Activated CD4-positive, alpha-beta T cell treated with anti-CD3 and anti-CD28 coated beads, Interleukin-2, amount 10 ng/mL, durations not matched to agents 7 days and 5 days (primary cell): Measurements from ENCODE around the gene LMX1B. TPM values are rescaled to one million over a fixed set of nuclear protein-coding genes. Genes with fewer than 3 reads are reported as not detected.
A peak's percentile ranks its signal among the peaks of the same experiment; 100 is the strongest.
"Not testable (repeated sequence)": the region's sequence is repeated elsewhere in the genome, so short reads cannot be mapped to it uniquely, and the experiment has no call there.

Source experiments
- CTCF ChIA-PET: fragments of 350-600 bp; sonication (Branson Sonifier 250); formaldehyde crosslinking; loops from one replicate; lab custom pipeline; 2021; ENCODE audit warnings: antibody characterized with exemption; lab: Charles Lee
- POLR2A ChIA-PET: fragments of 350-600 bp; sonication (Branson Sonifier 250); formaldehyde crosslinking; loops from one replicate; lab custom pipeline; 2021; ENCODE audit warnings: antibody characterized with exemption; lab: Charles Lee
- DNase-seq: peaks from one replicate; pipeline ENCODE4 v3.0.0-alpha.2; 2020
- H3K27ac Mint-ChIP-seq: one replicate; pipeline ENCODE4 v1.8.0; 2021; ENCODE audit warnings: mild to moderate bottlenecking, moderate library complexity, mixed read lengths
- H3K27me3 Mint-ChIP-seq: one replicate; pipeline ENCODE4 v1.8.0; 2021; ENCODE audit warnings: mixed read lengths
- H3K36me3 Mint-ChIP-seq: one replicate; pipeline ENCODE4 v1.8.0; 2021; ENCODE audit warnings: low read depth, mixed read lengths
- H3K4me1 Mint-ChIP-seq: one replicate; pipeline ENCODE4 v1.8.0; 2021; ENCODE audit warnings: mixed read lengths
- H3K4me3 Mint-ChIP-seq: one replicate; pipeline ENCODE4 v1.8.0; 2021; ENCODE audit warnings: mild to moderate bottlenecking, moderate library complexity, mixed read lengths
- H3K9me3 Mint-ChIP-seq: one replicate; pipeline ENCODE4 v1.8.0; 2021; ENCODE audit warnings: mixed read lengths
- total RNA-seq, 2 experiments: library from RNA; stranded (reverse); gene quantifications; one replicate each; pipeline ENCODE4 v1.2.3, GENCODE V29; 2021

Gene LMX1B
- total RNA-seq: not detected

DNA sequence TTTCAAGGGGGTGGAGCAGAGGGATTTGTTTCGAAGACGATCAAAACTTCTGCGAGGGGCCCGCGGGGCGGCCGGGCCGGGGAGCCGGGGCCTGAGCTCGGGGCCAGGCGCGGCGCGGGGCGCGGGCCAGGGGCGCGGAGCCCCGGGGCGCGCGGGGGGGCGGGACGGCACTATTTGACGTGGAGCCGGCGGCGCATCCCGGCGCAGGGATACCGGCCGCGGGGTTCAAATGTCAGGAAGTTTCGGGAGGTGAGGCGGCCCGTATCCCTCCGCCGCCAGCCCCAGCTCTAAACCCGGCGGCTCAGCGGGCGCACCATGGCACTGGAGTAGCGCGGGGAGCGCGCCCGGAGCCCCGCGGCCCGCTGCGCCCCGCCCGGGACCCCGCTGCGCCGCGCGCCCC is at the start of gene LMX1B:
Gene LMX1B, plus strand, starts transcription at position 278 of the 400 bp plus-strand sequence. CDS start 522 bp downstream, outside the sequence.
- no peak for DNase-seq
- Mint-ChIP-seq H3K27ac (peak within 1 kb of the TSS; percentile 64), H3K36me3 (no peaks in the 10 kb centered on the region), H3K27me3 (peaks cover 78% of the 10 kb centered on the region), H3K9me3 (no peaks in the 10 kb centered on the region), H3K4me3 (peak within 1 kb of the TSS; percentile 50), H3K4me1 (peaks cover 24% of the 10 kb centered on the region)
- ChIA-PET POLR2A (no interaction called here), CTCF (no interaction called here)

DNA sequence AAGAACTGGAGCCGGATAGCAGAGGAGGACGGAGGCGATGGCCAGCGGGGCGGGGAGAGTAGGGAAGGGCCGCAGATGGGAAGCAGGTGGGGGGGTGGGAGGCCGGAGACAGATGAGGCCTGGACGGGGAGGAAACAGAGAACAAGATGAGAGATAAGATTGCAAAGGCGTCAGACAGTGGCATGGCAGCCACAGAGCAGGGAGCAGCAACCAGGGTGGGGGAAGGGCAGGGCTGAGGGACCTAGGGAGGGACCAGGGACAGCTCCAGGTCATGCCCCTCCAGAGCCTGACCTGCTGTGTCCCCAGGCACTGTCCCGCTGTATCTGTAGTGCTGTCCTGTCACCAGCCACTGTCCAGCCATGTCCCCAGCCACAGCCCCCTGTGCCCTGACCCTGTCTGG is 49.6 kb upstream of the LMX1B start:
- H3K27ac Mint-ChIP-seq: no peak overlapping the region
- no peak overlapping the region for H3K4me3 Mint-ChIP-seq
- DNase-seq: no peak
- no peaks in the 10 kb centered on the region for H3K36me3 Mint-ChIP-seq
- no peaks in the 10 kb centered on the region for H3K9me3 Mint-ChIP-seq
- POLR2A ChIA-PET: no interaction called here
- CTCF ChIA-PET: no interaction called here
- peaks cover 23% of the 10 kb centered on the region for H3K27me3 Mint-ChIP-seq
- no peaks in the 10 kb centered on the region for H3K4me1 Mint-ChIP-seq

DNA sequence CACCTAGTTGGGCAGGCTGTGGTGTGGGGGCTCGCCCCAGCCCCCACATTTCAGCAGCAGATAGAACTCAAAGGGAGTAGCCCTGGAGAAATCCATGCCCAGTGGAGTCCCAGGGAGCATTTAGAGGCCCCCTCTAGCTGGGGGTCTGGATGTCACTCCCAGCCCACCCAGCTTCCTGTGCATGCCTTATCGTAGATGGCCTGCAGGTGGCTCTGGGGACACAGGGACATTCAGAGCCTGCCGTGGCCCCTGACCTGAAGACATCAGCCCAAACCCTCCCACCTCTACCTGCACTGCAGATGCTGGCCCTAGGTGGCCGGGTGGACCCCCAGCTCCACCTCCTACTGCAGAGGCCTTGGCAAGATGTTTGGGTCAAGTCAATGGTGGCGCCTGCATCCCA is 49.0 kb upstream of the LMX1B start:
- no peaks in the 10 kb centered on the region for H3K9me3 Mint-ChIP-seq
- CTCF ChIA-PET: no interaction called here
- POLR2A ChIA-PET: no interaction called here
- no peaks in the 10 kb centered on the region for H3K36me3 Mint-ChIP-seq
- H3K27me3 Mint-ChIP-seq: peaks cover 19% of the 10 kb centered on the region
- no peak overlapping the region for H3K27ac Mint-ChIP-seq
- no peaks in the 10 kb centered on the region for H3K4me1 Mint-ChIP-seq
- H3K4me3 Mint-ChIP-seq: no peak overlapping the region
- no peak for DNase-seq

- CTCF ChIA-PET: no interaction called here
- POLR2A ChIA-PET: no interaction called here
- Mint-ChIP-seq H3K27ac (no peak overlapping the region), H3K27me3 (peaks cover 15% of the 10 kb centered on the region), H3K9me3 (no peaks in the 10 kb centered on the region), H3K4me1 (no peaks in the 10 kb centered on the region), H3K4me3 (no peak overlapping the region), H3K36me3 (no peaks in the 10 kb centered on the region)
- no peak for DNase-seq
Measured at GRCh38 chr9:126565336-126566128, 48.2 kb upstream of the LMX1B start.

- CTCF ChIA-PET: interaction anchor here (0.6 to 1.7 kb wide), 4 partner anchors 11 to 923 kb away, joined by 3 to 6 read pairs (median 3); no protein-coding TSS in a partner anchor
Measured at GRCh38 chr9:126569036-126569435, 44.7 kb upstream of the LMX1B start.

DNA sequence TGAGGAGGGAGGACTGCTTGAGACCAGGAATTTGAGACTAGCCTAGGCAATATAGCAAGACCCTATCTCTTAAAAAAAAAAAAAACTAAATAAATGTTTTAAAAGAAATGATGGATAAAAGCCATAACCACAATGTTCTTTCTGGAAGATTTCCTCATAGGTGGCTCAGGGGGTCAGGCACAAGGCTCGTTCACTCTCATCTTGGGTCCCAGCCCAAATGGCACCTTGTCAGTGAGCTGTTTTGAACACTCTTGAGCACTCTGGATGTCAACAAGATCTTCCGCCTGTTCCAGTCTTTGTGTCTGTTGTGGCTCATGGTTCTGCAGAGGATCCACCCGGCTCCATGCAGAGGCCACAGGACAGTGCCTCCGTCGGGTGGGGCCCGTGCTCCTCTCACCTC is 35.7 kb upstream of the LMX1B start:
- CTCF ChIA-PET: no interaction called here
- Mint-ChIP-seq H3K27me3 (peaks cover 16% of the 10 kb centered on the region), H3K27ac (no peak overlapping the region), H3K4me1 (peaks cover 3% of the 10 kb centered on the region), H3K4me3 (no peak overlapping the region), H3K9me3 (no peaks in the 10 kb centered on the region), H3K36me3 (no peaks in the 10 kb centered on the region)
- POLR2A ChIA-PET: interaction anchor here (0.7 kb wide), 1 partner anchor 648 kb away, joined by 3 read pairs; no protein-coding TSS in a partner anchor
- no peak for DNase-seq

More at GRCh38 chr9:126569036-126569435, 44.7 kb upstream of the LMX1B start:
- POLR2A ChIA-PET: no interaction called here
- Mint-ChIP-seq H3K9me3 (no peaks in the 10 kb centered on the region), H3K27ac (no peak overlapping the region), H3K27me3 (peaks cover 8% of the 10 kb centered on the region), H3K4me1 (no peaks in the 10 kb centered on the region), H3K4me3 (no peak overlapping the region), H3K36me3 (no peaks in the 10 kb centered on the region)
- no peak for DNase-seq

- H3K36me3 Mint-ChIP-seq, POLR2A ChIA-PET, H3K4me1 Mint-ChIP-seq, CTCF ChIA-PET, H3K4me3 Mint-ChIP-seq, H3K9me3 Mint-ChIP-seq, H3K27ac Mint-ChIP-seq, DNase-seq: not testable (repeated sequence)
- H3K27me3 Mint-ChIP-seq: peaks cover 16% of the 10 kb centered on the region
Measured at GRCh38 chr9:126580319-126580718, 33.4 kb upstream of the LMX1B start.

- peaks cover 14% of the 10 kb centered on the region for H3K27me3 Mint-ChIP-seq
Measured at GRCh38 chr9:126581893-126582292, 31.8 kb upstream of the LMX1B start.

GRCh38 chr9:126582427-126582826 is 31.3 kb upstream of the LMX1B start:
- Mint-ChIP-seq H3K36me3 (no peaks in the 10 kb centered on the region), H3K27ac (no peak overlapping the region), H3K27me3 (peaks cover 14% of the 10 kb centered on the region), H3K9me3 (no peaks in the 10 kb centered on the region), H3K4me3 (no peak overlapping the region), H3K4me1 (peaks cover 3% of the 10 kb centered on the region)
- no peak for DNase-seq
- ChIA-PET CTCF (interaction anchor here (1.3 kb wide), 1 partner anchor 108 kb away, joined by 3 read pairs; no protein-coding TSS in a partner anchor), POLR2A (no interaction called here)

More at GRCh38 chr9:126581893-126582292, 31.8 kb upstream of the LMX1B start:
- Mint-ChIP-seq H3K9me3 (no peaks in the 10 kb centered on the region), H3K36me3 (no peaks in the 10 kb centered on the region), H3K4me1 (peaks cover 3% of the 10 kb centered on the region), H3K4me3 (no peak overlapping the region), H3K27ac (no peak overlapping the region)
- ChIA-PET POLR2A (no interaction called here), CTCF (interaction anchor here (1.3 kb wide), 1 partner anchor 109 kb away, joined by 3 read pairs; no protein-coding TSS in a partner anchor)
- no peak for DNase-seq

DNA sequence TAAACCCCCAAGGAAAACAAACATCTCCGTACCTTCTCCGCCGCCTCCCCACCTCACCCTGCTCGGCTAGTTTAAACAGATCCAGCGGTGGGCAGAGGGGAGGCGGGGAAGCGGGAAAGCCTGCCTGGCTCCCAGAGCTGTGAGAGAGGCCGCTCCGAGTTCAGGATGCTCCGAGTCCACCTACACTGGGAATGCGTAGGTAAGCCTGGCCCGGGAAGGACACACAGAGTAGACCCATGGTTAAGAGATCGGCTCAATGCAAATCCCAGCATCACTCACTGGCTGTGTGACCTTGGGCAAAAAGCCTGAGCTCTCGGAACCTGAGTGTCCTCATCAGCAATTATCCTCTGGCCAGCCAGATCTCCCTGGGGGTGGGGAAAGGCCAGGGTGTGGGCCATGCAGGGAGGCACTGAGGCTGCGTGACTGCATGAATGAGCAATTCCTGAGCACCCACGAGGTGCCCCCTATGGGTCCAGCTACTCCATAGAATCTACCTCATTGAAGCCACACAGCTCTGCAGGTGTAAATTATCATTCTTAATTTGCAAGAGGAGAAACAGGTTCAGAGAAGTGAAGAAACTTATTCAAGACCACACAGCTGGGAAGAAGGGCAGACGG is 30.5 kb upstream of the LMX1B start:
- POLR2A ChIA-PET: no interaction called here
- no peaks in the 10 kb centered on the region for H3K36me3 Mint-ChIP-seq
- CTCF ChIA-PET: interaction anchor here (0.7 to 1.3 kb wide), 3 partner anchors 10 to 107 kb away, joined by 3 read pairs; no protein-coding TSS in a partner anchor
- no peak overlapping the region for H3K27ac Mint-ChIP-seq
- H3K4me1 Mint-ChIP-seq: peaks cover 3% of the 10 kb centered on the region
- H3K4me3 Mint-ChIP-seq: no peak overlapping the region
- H3K9me3 Mint-ChIP-seq: no peaks in the 10 kb centered on the region
- H3K27me3 Mint-ChIP-seq: peaks cover 13% of the 10 kb centered on the region
- DNase-seq: no peak

- peaks cover 3% of the 10 kb centered on the region for H3K4me1 Mint-ChIP-seq
Measured at GRCh38 chr9:126584611-126585010, 29.1 kb upstream of the LMX1B start.

DNA sequence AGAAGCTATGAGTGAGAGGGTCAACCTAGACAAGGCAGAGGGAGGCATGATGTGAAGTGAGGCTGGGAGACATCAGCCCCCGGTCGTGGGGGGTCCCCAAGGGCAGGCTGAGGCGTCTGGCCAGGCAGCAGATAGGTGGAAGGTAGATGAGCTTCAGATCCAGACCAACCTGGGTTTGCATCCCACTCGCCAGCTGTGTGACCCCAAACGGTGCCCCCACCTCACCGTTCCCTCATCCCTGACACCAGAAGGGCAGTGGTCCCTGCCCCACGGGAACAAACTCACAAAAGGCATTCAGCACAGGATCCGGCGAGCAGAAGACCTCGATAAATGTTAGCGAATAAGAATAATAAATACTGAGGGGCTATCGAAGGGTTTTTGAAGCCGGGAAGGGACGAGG is 27.5 kb upstream of the LMX1B start:
- no peak overlapping the region for H3K27ac Mint-ChIP-seq
- DNase-seq: no peak
- peaks cover 3% of the 10 kb centered on the region for H3K4me1 Mint-ChIP-seq
- H3K4me3 Mint-ChIP-seq: no peak overlapping the region
- H3K36me3 Mint-ChIP-seq: no peaks in the 10 kb centered on the region
- ChIA-PET POLR2A (no interaction called here), CTCF (interaction anchor here (0.9 kb wide), 1 partner anchor 18 kb away, joined by 4 read pairs; no protein-coding TSS in a partner anchor)
- H3K27me3 Mint-ChIP-seq: peaks cover 21% of the 10 kb centered on the region
- no peaks in the 10 kb centered on the region for H3K9me3 Mint-ChIP-seq

More at GRCh38 chr9:126584611-126585010, 29.1 kb upstream of the LMX1B start:
- Mint-ChIP-seq H3K36me3 (no peaks in the 10 kb centered on the region), H3K4me3 (no peak overlapping the region), H3K27ac (no peak overlapping the region), H3K27me3 (peaks cover 16% of the 10 kb centered on the region), H3K9me3 (no peaks in the 10 kb centered on the region)
- ChIA-PET POLR2A (no interaction called here), CTCF (no interaction called here)
- no peak for DNase-seq
